Endothelial cell of umbilical vein (primary cell): ENCODE data around the gene KCNA3. TPM values are rescaled to one million over a fixed set of nuclear protein-coding genes. Genes with fewer than 3 reads are reported as not detected.

Experiments
- BruUV-seq: library from RNA; stranded (reverse); fragments of 400-500 nt; replicated peaks from 2 replicates; lab custom pipeline; 2021; lab: Mats Ljungman, UMichigan
- CTCF ChIA-PET: fragments of 300-600, 350-600 bp; sonication (Branson Sonifier 250); formaldehyde crosslinking; loops from one replicate; lab custom pipeline; 2021; ENCODE audit warnings: antibody characterized with exemption, inconsistent platforms; lab: Charles Lee
- POLR2A ChIA-PET: fragments of 300-600, 350-600 bp; sonication (Branson Sonifier 250); formaldehyde crosslinking; loops from one replicate; lab custom pipeline; 2021; ENCODE audit warnings: antibody characterized with exemption, inconsistent platforms; lab: Charles Lee
- DNase-seq: peaks from one replicate; pipeline ENCODE4 v3.0.0-alpha.2; 2011; ENCODE audit warnings: low read depth, low spot score
- FAIRE-seq: peaks from 2 replicates; lab custom pipeline; 2011; peaks lifted over from hg19 to GRCh38; lab: Jason Lieb, UNC
- H2AFZ ChIP-seq: 2 replicates; pipeline ENCODE4 v1.6.0; 2012; ENCODE audit warnings: low read depth, low read length, control low read depth, inconsistent platforms
- H3K27ac ChIP-seq: 2 replicates; pipeline ENCODE4 v1.5.1; 2011; ENCODE audit warnings: low read depth, mild to moderate bottlenecking, control low read depth, low read length, moderate library complexity; ENCODE audit not compliant: insufficient read depth
- H3K27me3 ChIP-seq, 2 experiments: 2 replicates each; pipeline versions ENCODE4 v1.6.0 to v1.6.1; 2011; ENCODE audit warnings: low read length in 2 of 2, mixed read lengths in 1 of 2; ENCODE audit not compliant: control insufficient read depth in 2 of 2, insufficient read depth in 2 of 2
- H3K36me3 ChIP-seq, 2 experiments: 2 replicates in 1 of 2; 3 replicates in 1 of 2; pipeline ENCODE4 v1.5.1; 2011; ENCODE audit warnings: low read length in 2 of 2, mild to moderate bottlenecking in 1 of 2, moderate library complexity in 1 of 2; ENCODE audit not compliant: control insufficient read depth in 2 of 2, insufficient read depth in 2 of 2; ENCODE audit errors: extremely low read depth in 1 of 2
- H3K4me1 ChIP-seq: 3 replicates; pipeline ENCODE4 v1.5.1; 2011; ENCODE audit warnings: mild to moderate bottlenecking, low read length; ENCODE audit not compliant: control insufficient read depth, insufficient read depth; ENCODE audit errors: extremely low read depth
- H3K4me2 ChIP-seq: 2 replicates; pipeline ENCODE4 v1.6.1; 2011; ENCODE audit warnings: low read length, control low read depth, mixed read lengths; ENCODE audit not compliant: insufficient read depth
- H3K4me3 ChIP-seq, 3 experiments: fragments of 200-600 bp in 1 of 3; sonication (generic), shearing (Covaris generic) in 1 of 3; replicated peaks in 1 of 3; 2 replicates each; pipeline ENCODE4 v1.5.1; 2011 to 2016; ENCODE audit warnings: control low read depth in 3 of 3, low read length in 3 of 3, mild to moderate bottlenecking in 2 of 3, inconsistent platforms in 1 of 3, low read depth in 1 of 3, moderate library complexity in 1 of 3; ENCODE audit not compliant: insufficient read depth in 1 of 3
- H3K79me2 ChIP-seq: 2 replicates; pipeline ENCODE4 v1.6.0; 2012; ENCODE audit warnings: low read length, inconsistent platforms; ENCODE audit not compliant: control insufficient read depth, insufficient read depth
- H3K9ac ChIP-seq: replicated peaks from 2 replicates; pipeline ENCODE3; 2011; ENCODE audit warnings: low read length, control low read depth; ENCODE audit not compliant: insufficient read depth; ENCODE audit errors: extremely low read depth
- H3K9me1 ChIP-seq: replicated peaks from 3 replicates; pipeline ENCODE4 v1.6.0; 2011; ENCODE audit warnings: mild to moderate bottlenecking, low read length; ENCODE audit not compliant: control insufficient read depth, insufficient read depth; ENCODE audit errors: extremely low read depth
- H3K9me3 ChIP-seq: replicated peaks from 2 replicates; pipeline ENCODE4 v1.5.1; 2012; ENCODE audit warnings: low read length, inconsistent platforms; ENCODE audit not compliant: control insufficient read depth, insufficient read depth
- H4K20me1 ChIP-seq: replicated peaks from 2 replicates; pipeline ENCODE3; 2011; ENCODE audit warnings: mild to moderate bottlenecking, low read length; ENCODE audit not compliant: control insufficient read depth, insufficient read depth; ENCODE audit errors: extremely low read depth
- EZH2 ChIP-seq: IDR thresholded peaks from 2 replicates; pipeline ENCODE4 v1.6.1; 2012; ENCODE audit warnings: borderline replicate concordance, low read depth, mild to moderate bottlenecking, moderate library complexity, low read length, inconsistent platforms; ENCODE audit not compliant: severe bottlenecking
- FOS ChIP-seq: IDR thresholded peaks from 2 replicates; pipeline ENCODE4 v1.6.1; 2011; ENCODE audit warnings: mild to moderate bottlenecking, low read length, moderate library complexity, borderline replicate concordance; ENCODE audit not compliant: insufficient read depth
- GATA2 ChIP-seq: IDR thresholded peaks from 2 replicates; pipeline ENCODE4 v1.7.0; 2011; ENCODE audit warnings: low read depth, mild to moderate bottlenecking, moderate library complexity, mixed read lengths, low read length; ENCODE audit not compliant: insufficient read length, insufficient read depth
- JUN ChIP-seq: IDR thresholded peaks from 2 replicates; pipeline ENCODE4 v1.6.1; 2011; ENCODE audit warnings: borderline replicate concordance, low read depth; ENCODE audit not compliant: insufficient read length, insufficient read depth
- MAX ChIP-seq: IDR thresholded peaks from 2 replicates; pipeline ENCODE4 v1.6.1; 2011; ENCODE audit not compliant: insufficient read depth, insufficient read length
- MYC ChIP-seq: IDR thresholded peaks from one replicate; pipeline ENCODE4 v1.6.1; 2011; ENCODE audit warnings: mild to moderate bottlenecking, low read depth, low read length
- POLR2AphosphoS5 ChIP-seq: IDR thresholded peaks from 2 replicates; pipeline ENCODE4 v1.6.1; 2012; ENCODE audit warnings: low read depth, mild to moderate bottlenecking, control low read depth, low read length, moderate library complexity; ENCODE audit not compliant: insufficient read depth
- dilution Hi-C: fragments of 300-500 bp; cut with MboI; formaldehyde crosslinking; loops from one replicate; pipeline ENCODE4 v1.15.0; 2019; ENCODE audit warnings: low sequenced_read_pairs; ENCODE audit not compliant: extremely low pct_ligation_motif_present
- intact Hi-C: fragments of 100-400 bp; cut with micrococcal nuclease; formaldehyde crosslinking; loops from one replicate; pipeline ENCODE4 v1.10.0; 2022
- polyA plus RNA-seq, 4 experiments: library from polyadenylated mRNA; depleted of rRNA in 3 of 4; stranded (reverse) in 3 of 4; unstranded in 1 of 4; fragments of >200 nt; gene quantifications; 2 replicates each; pipeline versions ENCODE4 v1.2.1 to v1.2.3, GENCODE V29; 2011 to 2012; ENCODE audit warnings: missing spikeins in 1 of 4
- total RNA-seq: library from RNA; stranded (reverse); gene quantifications from 2 replicates; pipeline ENCODE4 v1.2.3, GENCODE V29; 2021
- TF ChIP-seq, protein P1 (sequence below), 2 donors: IDR thresholded peaks; 1 replicate in 1 of 2; 2 replicates in 1 of 2; pipeline ENCODE4 v1.5.1; 2011; ENCODE audit warnings: low read length in 2 of 2, mild to moderate bottlenecking in 2 of 2, moderate library complexity in 2 of 2, control low read depth in 1 of 2, inconsistent platforms in 1 of 2, low read depth in 1 of 2; ENCODE audit not compliant: insufficient read depth in 1 of 2; ENCODE audit errors: extremely low read depth in 1 of 2

KCNA3 gene
- total and polyA plus RNA-seq, 2 donors (not counting 3 experiments of a cell fraction or from before 2014, with no cell fraction given): not detected

- H3K9me3 ChIP-seq: no peaks in the 10 kb centered on the region
- H3K79me2 ChIP-seq: no peaks in the 10 kb centered on the region
- no peaks in the 10 kb centered on the region for H3K9me1 ChIP-seq
- DNase-seq: no peak
- H3K4me2 ChIP-seq: no peak overlapping the region
- intact Hi-C loops: no loop called here
- H4K20me1 ChIP-seq: no peaks in the 10 kb centered on the region
- H3K4me1 ChIP-seq: peaks cover 2% of the 10 kb centered on the region
- POLR2A ChIA-PET: no interaction called here
- no peaks in the 10 kb centered on the region for H3K36me3 ChIP-seq
- H3K9ac ChIP-seq: no peak overlapping the region
- TF ChIP-seq EZH2 (no peak), JUN (no peak), FOS (no peak), POLR2AphosphoS5 (no peak), MAX (no peak), GATA2 (no peak)
- H3K27ac ChIP-seq: no peak overlapping the region
- H2AFZ ChIP-seq: no peak overlapping the region
- dilution Hi-C loops: no loop called here
- BruUV-seq: no TSS peak
- H3K4me3 ChIP-seq: no peak overlapping the region
- H3K27me3 ChIP-seq: peaks cover 35 to 63% of the 10 kb centered on the region in 2 experiments
- CTCF ChIA-PET: no interaction called here
- FAIRE-seq: no peak
Measured at GRCh38 chr1:110672753-110673108, 2.0 kb downstream of the KCNA3 start.

DNA sequence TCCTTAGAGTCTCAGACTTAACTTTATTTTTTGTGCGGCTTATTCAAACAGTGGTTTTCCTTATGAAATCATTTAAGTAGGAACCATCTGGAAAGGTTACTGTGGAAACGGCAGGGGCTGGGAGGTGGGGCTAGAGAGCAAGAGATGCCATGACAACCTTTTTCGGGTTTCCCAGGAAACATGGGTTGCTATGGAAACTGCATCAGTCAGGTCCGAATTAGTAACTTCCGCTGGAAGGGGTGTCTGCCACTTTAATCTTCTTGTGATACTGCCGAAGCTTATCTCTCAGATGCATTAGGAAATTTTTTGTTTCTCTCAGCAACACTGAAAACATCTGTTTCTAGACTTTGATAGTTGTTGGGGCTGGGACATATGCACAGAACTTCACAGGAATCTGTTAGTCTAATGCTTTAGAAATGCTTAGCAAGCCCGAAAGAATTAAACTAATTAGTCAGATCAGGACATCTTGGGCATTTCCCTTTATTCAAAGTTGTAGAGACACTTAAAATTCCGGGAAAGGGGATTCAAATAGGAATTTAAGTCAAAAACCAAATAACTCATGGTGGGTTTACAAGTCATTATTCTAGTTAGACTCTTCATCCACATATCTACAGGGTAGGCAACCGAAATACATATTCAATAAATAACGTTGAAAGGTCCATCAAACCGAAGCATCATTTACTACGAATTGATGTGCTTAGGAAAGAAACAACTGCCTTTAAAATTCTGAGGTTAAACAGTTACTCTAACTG, 2.6 kb downstream of the KCNA3 start:
- Histone ChIP-seq H2AFZ (no peak overlapping the region), H4K20me1 (no peaks in the 10 kb centered on the region), H3K79me2 (no peaks in the 10 kb centered on the region), H3K4me1 (peaks cover 2% of the 10 kb centered on the region), H3K4me3 (no peak overlapping the region), H3K4me2 (no peak overlapping the region), H3K36me3 (no peaks in the 10 kb centered on the region), H3K9ac (no peak overlapping the region), H3K9me1 (no peaks in the 10 kb centered on the region), H3K9me3 (no peaks in the 10 kb centered on the region), H3K27ac (no peak overlapping the region), H3K27me3 (peaks cover 35 to 61% of the 10 kb centered on the region in 2 experiments)
- intact Hi-C loops: no loop called here
- dilution Hi-C loops: no loop called here
- FAIRE-seq (no peak), DNase-seq (no peak)
- ChIA-PET CTCF (no interaction called here), POLR2A (interaction anchor here (0.5 kb wide), 1 partner anchor 319 kb away, joined by 4 read pairs; no protein-coding TSS in a partner anchor)
- no peak for TF ChIP-seq EZH2
- TF ChIP-seq, protein P1, sequence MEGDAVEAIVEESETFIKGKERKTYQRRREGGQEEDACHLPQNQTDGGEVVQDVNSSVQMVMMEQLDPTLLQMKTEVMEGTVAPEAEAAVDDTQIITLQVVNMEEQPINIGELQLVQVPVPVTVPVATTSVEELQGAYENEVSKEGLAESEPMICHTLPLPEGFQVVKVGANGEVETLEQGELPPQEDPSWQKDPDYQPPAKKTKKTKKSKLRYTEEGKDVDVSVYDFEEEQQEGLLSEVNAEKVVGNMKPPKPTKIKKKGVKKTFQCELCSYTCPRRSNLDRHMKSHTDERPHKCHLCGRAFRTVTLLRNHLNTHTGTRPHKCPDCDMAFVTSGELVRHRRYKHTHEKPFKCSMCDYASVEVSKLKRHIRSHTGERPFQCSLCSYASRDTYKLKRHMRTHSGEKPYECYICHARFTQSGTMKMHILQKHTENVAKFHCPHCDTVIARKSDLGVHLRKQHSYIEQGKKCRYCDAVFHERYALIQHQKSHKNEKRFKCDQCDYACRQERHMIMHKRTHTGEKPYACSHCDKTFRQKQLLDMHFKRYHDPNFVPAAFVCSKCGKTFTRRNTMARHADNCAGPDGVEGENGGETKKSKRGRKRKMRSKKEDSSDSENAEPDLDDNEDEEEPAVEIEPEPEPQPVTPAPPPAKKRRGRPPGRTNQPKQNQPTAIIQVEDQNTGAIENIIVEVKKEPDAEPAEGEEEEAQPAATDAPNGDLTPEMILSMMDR (IDR thresholded peaks at IDR 0.05; ENCODE audit: extremely low read depth in 1 of 2, insufficient read depth in 1 of 2, low read depth in 1 of 2, low read length in 2 of 2): no peak
- TF ChIP-seq GATA2: no peak
- TF ChIP-seq MYC: no peak
- TF ChIP-seq JUN: no peak
- TF ChIP-seq MAX: no peak
- no peak for TF ChIP-seq POLR2AphosphoS5
- no TSS peak for BruUV-seq
